K562 (cell line): Measurements from ENCODE around the gene URM1. TPM values are rescaled to one million over a fixed set of nuclear protein-coding genes. Genes with fewer than 3 reads are reported as not detected.

ENCODE experiments used
- ATAC-seq: fragments of 200-7000 bp; cut with Tn5 transposase; 3 replicates; pipeline ENCODE4 v1.9.1; 2020; ENCODE audit warnings: moderate library complexity
- BruUV-seq: library from RNA; stranded (reverse); fragments of 400-500 nt; replicated peaks from 2 replicates; lab custom pipeline; 2021; lab: Mats Ljungman, UMichigan
- CTCF ChIA-PET: fragments of 300-600 bp; formaldehyde crosslinking; extraction: SDS; loops from one replicate; lab custom pipeline; 2021; ENCODE audit warnings: low intra/inter-chr PET ratio; lab: Yijun Ruan, JAX
- POLR2A ChIA-PET: fragments of 300-600, 350-650 bp; sonication (Branson Sonifier 250); formaldehyde crosslinking; extraction: SDS; loops from one replicate; lab custom pipeline; 2021; ENCODE audit warnings: antibody characterized with exemption, inconsistent platforms; lab: Yijun Ruan, JAX
- DNase-seq, 4 experiments: peaks; one replicate each; pipeline versions ENCODE4 v3.0.0 to v3.0.0-alpha.2; 2011 to 2018; ENCODE audit warnings: low spot score in 3 of 4, mixed read lengths in 3 of 4; ENCODE audit errors: extremely low read depth in 1 of 4
- FAIRE-seq: peaks from 2 replicates; lab custom pipeline; 2011; peaks lifted over from hg19 to GRCh38; lab: Jason Lieb, UNC
- H2AFZ ChIP-seq: 2 replicates; pipeline ENCODE4 v1.6.0; 2011; ENCODE audit warnings: low read depth, low read length, control low read depth, inconsistent platforms
- H3K27ac ChIP-seq: fragments of 200-600 bp; 3 replicates; pipeline ENCODE4 v1.8.0; 2011; ENCODE audit warnings: low read depth, mild to moderate bottlenecking, control low read depth, inconsistent platforms, low read length, moderate library complexity, mixed read lengths; ENCODE audit errors: extremely low read depth
- H3K27me3 ChIP-seq, 2 experiments: fragments of 300-600 bp in 1 of 2; 2 replicates in 1 of 2; 3 replicates in 1 of 2; pipeline versions ENCODE4 v1.6.0 to v1.8.0; 2011; ENCODE audit warnings: inconsistent platforms in 2 of 2, low read length in 2 of 2, mild to moderate bottlenecking in 1 of 2, mixed read lengths in 1 of 2, moderate library complexity in 1 of 2; ENCODE audit not compliant: control insufficient read depth in 2 of 2, insufficient read depth in 2 of 2
- H3K36me3 ChIP-seq: fragments of 300-600 bp; 3 replicates; pipeline ENCODE4 v1.8.0; 2011; ENCODE audit warnings: mild to moderate bottlenecking, low read length, inconsistent platforms; ENCODE audit not compliant: control insufficient read depth, insufficient read depth
- H3K4me1 ChIP-seq, 2 experiments: fragments of 200-600 bp in 1 of 2; replicated peaks in 1 of 2; 2 replicates in 1 of 2; 3 replicates in 1 of 2; pipeline versions ENCODE4 v1.5.1 to v1.8.0; 2011; ENCODE audit warnings: inconsistent platforms in 2 of 2, low read length in 2 of 2, mild to moderate bottlenecking in 1 of 2, mixed read lengths in 1 of 2, moderate library complexity in 1 of 2; ENCODE audit not compliant: control insufficient read depth in 2 of 2, insufficient read depth in 2 of 2
- H3K4me2 ChIP-seq: 2 replicates; pipeline ENCODE4 v1.6.1; 2011; ENCODE audit warnings: low read length, control low read depth, inconsistent platforms, mixed read lengths; ENCODE audit not compliant: insufficient read depth
- H3K4me3 ChIP-seq: fragments of 200-600 bp; sonication (generic), shearing (Covaris generic); 2 replicates; pipeline ENCODE4 v1.5.1; 2016; ENCODE audit warnings: control low read depth, inconsistent platforms
- H3K79me2 ChIP-seq: fragments of 200-600 bp; 3 replicates; pipeline ENCODE4 v1.8.0; 2011; ENCODE audit warnings: low read length, inconsistent platforms; ENCODE audit not compliant: control insufficient read depth, insufficient read depth
- H3K9ac ChIP-seq, 2 experiments: 2 replicates each; pipeline versions ENCODE4 v1.6.0 to v1.6.1; 2011; ENCODE audit warnings: low read depth in 2 of 2, low read length in 2 of 2, control low read depth in 1 of 2, inconsistent platforms in 1 of 2, mild to moderate bottlenecking in 1 of 2, mixed read lengths in 1 of 2; ENCODE audit not compliant: insufficient read depth in 1 of 2
- H3K9me1 ChIP-seq: one replicate; pipeline ENCODE4 v1.6.0; 2011; ENCODE audit warnings: inconsistent platforms, mild to moderate bottlenecking, low read length, moderate library complexity; ENCODE audit not compliant: control insufficient read depth, insufficient read depth
- H3K9me3 ChIP-seq: replicated peaks from 2 replicates; pipeline ENCODE4 v1.5.1; 2011; ENCODE audit warnings: low read depth, low read length, inconsistent platforms; ENCODE audit not compliant: control insufficient read depth, insufficient read depth
- H4K20me1 ChIP-seq: replicated peaks from 2 replicates; pipeline ENCODE4 v1.6.1; 2011; ENCODE audit warnings: low read length, inconsistent platforms, mixed read lengths; ENCODE audit not compliant: control insufficient read depth, insufficient read depth
- ATF6 ChIP-seq: sonication (generic); formaldehyde crosslinking; IDR thresholded peaks from 2 replicates; pipeline ENCODE4 v1.4.0; 2020; ENCODE audit warnings: mild to moderate bottlenecking, missing genetic modification reagents
- FOXK2 ChIP-seq, 2 experiments: fragments of 450-650 bp; IDR thresholded peaks in 1 of 2; conservative IDR thresholded peaks in 1 of 2; 2 replicates each; pipeline ENCODE4 v1.6.1; 2016; ENCODE audit warnings: low read depth in 2 of 2, mild to moderate bottlenecking in 1 of 2
- GTF2E2 ChIP-seq: fragments of 200-800 bp; sonication (Bioruptor generic); IDR thresholded peaks from 2 replicates; pipeline ENCODE4 v1.6.1; 2016; ENCODE audit warnings: missing genetic modification characterization, missing compliant biosample characterization
- JUNB ChIP-seq: fragments of 450-650 bp; formaldehyde crosslinking; conservative IDR thresholded peaks from 2 replicates; pipeline ENCODE4 v1.4.0; 2020; ENCODE audit warnings: mild to moderate bottlenecking
- POLR2AphosphoS5 ChIP-seq: IDR thresholded peaks from 2 replicates; pipeline ENCODE4 v1.6.1; 2011; ENCODE audit warnings: mild to moderate bottlenecking, low read depth, low read length, moderate library complexity; ENCODE audit not compliant: control insufficient read depth, insufficient read depth
- SMARCE1 ChIP-seq: fragments of 450-650 bp; IDR thresholded peaks from 2 replicates; pipeline ENCODE4 v1.7.1; 2016; ENCODE audit warnings: mild to moderate bottlenecking
- TAL1 ChIP-seq: fragments of 450-650 bp; IDR thresholded peaks from 2 replicates; pipeline ENCODE4 v1.6.1; 2016; ENCODE audit warnings: mild to moderate bottlenecking
- ZBTB12 ChIP-seq: fragments of 250-450 bp; sonication (Bioruptor Pico); IDR thresholded peaks from 2 replicates; pipeline ENCODE4 v1.4.0; 2020
- ZNF12 ChIP-seq: sonication (generic); formaldehyde crosslinking; IDR thresholded peaks from 2 replicates; pipeline ENCODE4 v1.4.0; 2020; ENCODE audit warnings: mild to moderate bottlenecking, missing genetic modification reagents
- ZNF583 ChIP-seq: fragments of 250-450 bp; sonication (Bioruptor Pico); IDR thresholded peaks from 2 replicates; pipeline ENCODE4 v1.4.0; 2020
- in situ Hi-C: fragments of 300-500 bp; cut with MboI; formaldehyde crosslinking; loops from 4 replicates; pipeline ENCODE4 v1.15.0; 2018; ENCODE audit warnings: inconsistent platforms, mixed read lengths
- intact Hi-C: fragments of 100-400 bp; cut with micrococcal nuclease; formaldehyde crosslinking; loops from 2 replicates; pipeline ENCODE4 v1.14.2; 2022
- polyA plus RNA-seq, 8 experiments: library from polyadenylated mRNA; depleted of rRNA in 4 of 8; stranded (reverse) in 5 of 8; unstranded in 3 of 8; fragments of >200 nt; fragmentation: Nextera tagmentation in 2 of 8; fragmentation: Illumina TruSeq in 1 of 8; extraction: Ambion mirVana in 2 of 8; extraction: Trizol in 1 of 8; gene quantifications; 2 replicates each; pipeline versions ENCODE4 v1.2.1 to v1.2.3, GENCODE V29; 2011 to 2014; ENCODE audit warnings: inconsistent platforms in 1 of 8, missing spikeins in 1 of 8
- total RNA-seq, 7 experiments: library from RNA; depleted of rRNA in 6 of 7; stranded (reverse); fragments of >200 nt in 6 of 7; fragmentation: Illumina TruSeq in 2 of 7; extraction: Trizol in 2 of 7; gene quantifications; 2 replicates each; pipeline versions ENCODE4 v1.2.1 to v1.2.3, GENCODE V29; 2011 to 2021; ENCODE audit warnings: low replicate concordance in 1 of 7
- TF ChIP-seq, protein P1 (sequence below): fragments of 450-650 bp; IDR thresholded peaks from one replicate; pipeline ENCODE4 v1.6.1; 2018; ENCODE audit warnings: mild to moderate bottlenecking, moderate library complexity; ENCODE audit not compliant: partially characterized antibody

The URM1 gene
- total and polyA plus RNA-seq, 9 of the 15 experiments (the other 6 are each of a cell fraction or from before 2014, with no cell fraction given), result 10.1 to 88.9 (median 53.3) TPM

GRCh38 chr9:128370367-128370751 is 815 bp upstream of the URM1 start:
- no peak for DNase-seq
- H3K79me2 ChIP-seq, result peaks cover 50% of the 10 kb centered on the region
- peak overlapping the region; percentile 86 to 94; a peak in 3 of 4 replicates for H3K9ac ChIP-seq
- ChIA-PET CTCF (no interaction called here), POLR2A (interaction anchor here (0.9 to 2.2 kb wide), 5 partner anchors 9 to 51 kb away, joined by 3 to 11 read pairs (median 4); no protein-coding TSS in a partner anchor)
- in situ Hi-C loops, result loop anchor here (25.0 kb wide), 1 partner anchor 608 kb away; no protein-coding TSS in a partner anchor
- no peaks in the 10 kb centered on the region for H4K20me1 ChIP-seq
- no peaks in the 10 kb centered on the region for H3K27me3 ChIP-seq
- peaks cover 13 to 17% of the 10 kb centered on the region in 2 experiments for H3K4me1 ChIP-seq
- ATAC-seq, result peak; percentile 21
- no peak for FAIRE-seq
- peak overlapping the region; percentile 87 for H3K4me2 ChIP-seq
- no TSS peak for BruUV-seq
- peak overlapping the region; percentile 97 for H2AFZ ChIP-seq
- no peaks in the 10 kb centered on the region for H3K9me1 ChIP-seq
- no peak for TF ChIP-seq GTF2E2 (tag)
- no peak for TF ChIP-seq ZBTB12 (CRISPR knock-in tag)
- no peak for TF ChIP-seq TAL1
- TF ChIP-seq, protein P1, sequence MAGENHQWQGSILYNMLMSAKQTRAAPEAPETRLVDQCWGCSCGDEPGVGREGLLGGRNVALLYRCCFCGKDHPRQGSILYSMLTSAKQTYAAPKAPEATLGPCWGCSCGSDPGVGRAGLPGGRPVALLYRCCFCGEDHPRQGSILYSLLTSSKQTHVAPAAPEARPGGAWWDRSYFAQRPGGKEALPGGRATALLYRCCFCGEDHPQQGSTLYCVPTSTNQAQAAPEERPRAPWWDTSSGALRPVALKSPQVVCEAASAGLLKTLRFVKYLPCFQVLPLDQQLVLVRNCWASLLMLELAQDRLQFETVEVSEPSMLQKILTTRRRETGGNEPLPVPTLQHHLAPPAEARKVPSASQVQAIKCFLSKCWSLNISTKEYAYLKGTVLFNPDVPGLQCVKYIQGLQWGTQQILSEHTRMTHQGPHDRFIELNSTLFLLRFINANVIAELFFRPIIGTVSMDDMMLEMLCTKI, result no peak
- 0 out of 2 replicates have a peak, but pooled peaks have one; percentile 37 for TF ChIP-seq ZNF12 (CRISPR knock-in tag)
- TF ChIP-seq POLR2AphosphoS5, result 0 out of 2 replicates have a peak, but pooled peaks have one; percentile 4
- TF ChIP-seq ATF6 (CRISPR knock-in tag), result no peak
- TF ChIP-seq ZNF583 (CRISPR knock-in tag), result no peak
- TF ChIP-seq FOXK2 (conservative IDR thresholded peaks at IDR 0.05 in 1 of 2, IDR thresholded peaks at IDR 0.05 in 1 of 2; ENCODE audit: low read depth in 2 of 2), result no peak
- no peak for TF ChIP-seq JUNB (CRISPR knock-in tag)
- no peak for TF ChIP-seq SMARCE1
- intact Hi-C loops, result no loop called here
- H3K9me3 ChIP-seq, result no peaks in the 10 kb centered on the region
- H3K36me3 ChIP-seq, result peaks cover 21% of the 10 kb centered on the region
- peak overlapping the region; percentile 84 for H3K4me3 ChIP-seq
- H3K27ac ChIP-seq, result peak overlapping the region; percentile 77
